HG03159 (cell line): ENCODE measurements around the gene RASSF8.

ENCODE experiments used
- ATAC-seq: cut with Tn5 transposase; IDR thresholded peaks from one replicate; pipeline ENCODE4 v1.9.1; 2021; ENCODE audit warnings: mild to moderate bottlenecking, moderate library complexity; ENCODE audit not compliant: unreplicated experiment

Gene RASSF8

GRCh38 chr12:25958428-25959070 lies at the start of gene RASSF8:
RASSF8 (plus strand) TSS chr12:25958682; CDS start chr12:26055344, 96,662 bp downstream.
- ATAC-seq = peak; percentile 83

GRCh38 chr12:25914551-25914950 lies 43.9 kb upstream of the RASSF8 start:
- no peak for ATAC-seq

- no peak for ATAC-seq
These were observed 33.9 kb upstream of the RASSF8 start for GRCh38 chr12:25924491-25925001.

GRCh38 chr12:25925064-25925463 lies 33.4 kb upstream of the RASSF8 start:
- no peak for ATAC-seq

GRCh38 chr12:25926536-25926935 lies 31.9 kb upstream of the RASSF8 start:
- no peak for ATAC-seq

- no peak for ATAC-seq
These were observed 29.3 kb upstream of the RASSF8 start for GRCh38 chr12:25929142-25929541.

- ATAC-seq = no peak
These were observed 25.5 kb upstream of the RASSF8 start for GRCh38 chr12:25932971-25933370.

GRCh38 chr12:25934456-25934855 lies 24.0 kb upstream of the RASSF8 start:
- no peak for ATAC-seq

- no peak for ATAC-seq
These were observed 22.9 kb upstream of the RASSF8 start for GRCh38 chr12:25935355-25936144.

GRCh38 chr12:25937096-25937495 lies 21.4 kb upstream of the RASSF8 start:
- ATAC-seq = no peak

GRCh38 chr12:25938581-25938980 lies 19.9 kb upstream of the RASSF8 start:
- ATAC-seq = no peak

GRCh38 chr12:25939606-25940005 lies 18.9 kb upstream of the RASSF8 start:
- no peak for ATAC-seq

- ATAC-seq = no peak
These were observed 17.6 kb upstream of the RASSF8 start for GRCh38 chr12:25940886-25941285.

GRCh38 chr12:25942709-25943108 lies 15.8 kb upstream of the RASSF8 start:
- ATAC-seq = no peak

- ATAC-seq = no peak
These were observed 14.5 kb upstream of the RASSF8 start for GRCh38 chr12:25943940-25944339.

GRCh38 chr12:25949343-25949742 lies 9.1 kb upstream of the RASSF8 start:
- no peak for ATAC-seq

GRCh38 chr12:25950329-25951115 lies 8.0 kb upstream of the RASSF8 start:
- ATAC-seq = no peak

- peak; percentile 15 for ATAC-seq
These were observed 572 bp upstream of the RASSF8 start for GRCh38 chr12:25957793-25958427.

- peak; percentile 37 for ATAC-seq
These were observed 834 bp downstream of the RASSF8 start for GRCh38 chr12:25959071-25959961.

- ATAC-seq = no peak
These were observed 1.7 kb downstream of the RASSF8 start for GRCh38 chr12:25960143-25960542.
